Esophagus muscularis mucosa (tissue), 4 donors: ENCODE measurements around the gene PIP5K1B. TPM values are rescaled to one million over a fixed set of nuclear protein-coding genes. Genes with fewer than 3 reads are reported as not detected.

Experiments
- DNase-seq: peaks from one replicate; pipeline ENCODE4 v3.0.0-alpha.2; 2017; ENCODE audit errors: extremely low spot score
- H3K27ac ChIP-seq, 4 donors: fragments of 200-600 bp; sonication (generic); replicated peaks in 1 of 4; 1 replicate in 3 of 4; 2 replicates in 1 of 4; pipeline ENCODE4 v1.5.1; 2016 to 2019; ENCODE audit warnings: mild to moderate bottlenecking in 1 of 4
- H3K27me3 ChIP-seq, 4 donors: fragments of 200-600 bp; sonication (generic); one replicate each; pipeline versions ENCODE4 v1.5.1 to v1.6.0; 2016 to 2019
- H3K36me3 ChIP-seq, 4 donors: fragments of 200-600 bp; sonication (generic); one replicate each; pipeline ENCODE4 v1.5.1; 2016 to 2019
- H3K4me1 ChIP-seq, 4 donors: fragments of 200-600 bp; sonication (generic); one replicate each; pipeline ENCODE4 v1.5.1; 2016 to 2019
- H3K4me3 ChIP-seq, 4 donors: fragments of 200-600 bp; sonication (generic); 1 replicate in 2 of 4; 2 replicates in 2 of 4; pipeline ENCODE4 v1.5.1; 2016 to 2019; ENCODE audit warnings: mild to moderate bottlenecking in 4 of 4, moderate library complexity in 1 of 4
- H3K9me3 ChIP-seq, 4 donors: fragments of 200-600 bp; sonication (generic); 1 replicate in 3 of 4; 2 replicates in 1 of 4; pipeline ENCODE4 v1.5.1; 2016 to 2019
- CTCF ChIP-seq, 3 experiments: fragments of 200-600 bp in 2 of 3; fragments of 450-650 bp in 1 of 3; sonication (generic) in 2 of 3; IDR thresholded peaks; one replicate each; pipeline ENCODE4 v1.5.1; 2017 to 2019; ENCODE audit warnings: antibody characterized with exemption in 3 of 3, mild to moderate bottlenecking in 2 of 3, moderate library complexity in 1 of 3
- EP300 ChIP-seq: sonication (generic); formaldehyde crosslinking; IDR thresholded peaks from one replicate; pipeline ENCODE4 v1.6.1; 2017; ENCODE audit warnings: antibody characterized with exemption
- POLR2A ChIP-seq: fragments of 450-650 bp; IDR thresholded peaks from one replicate; pipeline ENCODE4 v1.6.1; 2017; ENCODE audit warnings: antibody characterized with exemption, moderate library complexity, mild to moderate bottlenecking, low read depth
- POLR2AphosphoS5 ChIP-seq, 2 donors: sonication (generic); formaldehyde crosslinking; IDR thresholded peaks; one replicate each; pipeline ENCODE4 v1.6.1; 2017; ENCODE audit warnings: antibody characterized with exemption in 2 of 2
- WGBS: methylation state at CpG from one replicate; pipeline ENCODE4 v1.1.5; 2018; 5-methylcytosine and 5-hydroxymethylcytosine counted together
- intact Hi-C: fragments of 100-400 bp; cut with DNase I; formaldehyde crosslinking; loops from one replicate; pipeline ENCODE4 v1.15.1; 2023
- total RNA-seq, 4 donors: library from RNA; depleted of rRNA; stranded (reverse); fragments of >200 nt; gene quantifications; one replicate each; pipeline versions ENCODE4 v1.1.0 to v1.2.1, GENCODE V29; 2016

The PIP5K1B gene
- total RNA-seq, 4 donors from 2014 or later = 0.42 to 1.7 (median 1.2) TPM

- DNase-seq = no peak
- peaks cover 5 to 15% (median 11%) of the 10 kb centered on the region in 4 donors for H3K4me1 ChIP-seq
- H3K27me3 ChIP-seq = no peaks in the 10 kb centered on the region
- H3K9me3 ChIP-seq = no peaks in the 10 kb centered on the region
- H3K27ac ChIP-seq = no peak overlapping the region
- H3K36me3 ChIP-seq = no peaks in the 10 kb centered on the region
- TF ChIP-seq CTCF (IDR thresholded peaks at IDR 0.05) (no peak), POLR2A (no peak), EP300 (no peak), POLR2AphosphoS5 (IDR thresholded peaks at IDR 0.05) (no peak)
- no peak overlapping the region for H3K4me3 ChIP-seq
- intact Hi-C loops = no loop called here
- WGBS = 72% methylated on average over 18 of the region's 18 CpGs
Observed at GRCh38 chr9:69012696-69013381, 307.8 kb downstream of the PIP5K1B start.

GRCh38 chr9:69013382-69013727, 308.3 kb downstream of the PIP5K1B start:
- TF ChIP-seq EP300 = no peak
- TF ChIP-seq CTCF (IDR thresholded peaks at IDR 0.05) = no peak
- TF ChIP-seq POLR2A = no peak
- TF ChIP-seq POLR2AphosphoS5 (IDR thresholded peaks at IDR 0.05) = no peak
- intact Hi-C loops = no loop called here
- peaks cover 5 to 15% (median 11%) of the 10 kb centered on the region in 4 donors for H3K4me1 ChIP-seq
- no peaks in the 10 kb centered on the region for H3K36me3 ChIP-seq
- H3K9me3 ChIP-seq = no peaks in the 10 kb centered on the region
- 94% methylated on average over 14 of the region's 26 CpGs for WGBS
- no peak overlapping the region for H3K4me3 ChIP-seq
- DNase-seq = no peak
- no peaks in the 10 kb centered on the region for H3K27me3 ChIP-seq
- no peak overlapping the region for H3K27ac ChIP-seq

GRCh38 chr9:69014013-69014412, 309.0 kb downstream of the PIP5K1B start, which contains the start of gene PRKACG:
TSS of gene PRKACG (minus strand) at chr9:69014113. CDS start at chr9:69014092, 21 bp downstream.
- DNase-seq = no peak
- Histone ChIP-seq H3K4me3 (no peak within 1 kb of the TSS), H3K4me1 (peaks cover 5 to 15% (median 11%) of the 10 kb centered on the region in 4 donors), H3K36me3 (no peaks in the 10 kb centered on the region), H3K27ac (no peak within 1 kb of the TSS), H3K9me3 (no peaks in the 10 kb centered on the region), H3K27me3 (no peaks in the 10 kb centered on the region)
- intact Hi-C loops = no loop called here
- over 99% methylated on average over 14 of the region's 29 CpGs for WGBS
- TF ChIP-seq POLR2AphosphoS5 (IDR thresholded peaks at IDR 0.05) = no peak
- no peak for TF ChIP-seq CTCF (IDR thresholded peaks at IDR 0.05)
- TF ChIP-seq EP300 = no peak
- TF ChIP-seq POLR2A = no peak

GRCh38 chr9:69016191-69017096, 311.4 kb downstream of the PIP5K1B start:
- intact Hi-C loops = no loop called here

More at GRCh38 chr9:69016191-69017096, 311.4 kb downstream of the PIP5K1B start:
- Histone ChIP-seq H3K9me3 (no peaks in the 10 kb centered on the region), H3K27ac (no peak overlapping the region), H3K27me3 (no peaks in the 10 kb centered on the region), H3K4me1 (peaks cover 5 to 15% (median 11%) of the 10 kb centered on the region in 4 donors), H3K36me3 (no peaks in the 10 kb centered on the region), H3K4me3 (no peak overlapping the region)
- no peak for TF ChIP-seq POLR2A
- no peak for TF ChIP-seq CTCF (IDR thresholded peaks at IDR 0.05)
- no peak for TF ChIP-seq POLR2AphosphoS5 (IDR thresholded peaks at IDR 0.05)
- TF ChIP-seq EP300 = no peak
- 68% methylated on average over 5 of the region's 5 CpGs for whole genome bisulfite sequencing
- no peak for DNase-seq
